Measurements from ENCODE around the gene SKIDA1.

The SKIDA1 gene

GRCh38 chr10:21479570-21480315 lies 45.7 kb downstream of the SKIDA1 start:
- no peak for DNase-seq (ENCODE audit: low spot score)

GRCh38 chr10:21475393-21475792 lies 50.1 kb downstream of the SKIDA1 start:
- no peak for DNase-seq (ENCODE audit: low spot score)

GRCh38 chr10:21473541-21473940 lies 51.9 kb downstream of the SKIDA1 start:
- no peak for DNase-seq (ENCODE audit: low spot score)

- DNase-seq (ENCODE audit: low spot score) = no peak
Observed at GRCh38 chr10:21473135-21473534, 52.3 kb downstream of the SKIDA1 start.

GRCh38 chr10:21468086-21468485 lies 57.4 kb downstream of the SKIDA1 start:
- DNase-seq (ENCODE audit: low spot score) = no peak

- no peak for DNase-seq (ENCODE audit: low spot score)
Observed at GRCh38 chr10:21467633-21468032, 57.8 kb downstream of the SKIDA1 start.

- DNase-seq (ENCODE audit: low spot score) = no peak
Observed at GRCh38 chr10:21464134-21464533, 61.3 kb downstream of the SKIDA1 start.

All from RKO (cell line).